Kidney epithelial cell (primary cell): Measurements from ENCODE around the gene MDN1. TPM values are rescaled to one million over a fixed set of nuclear protein-coding genes. Genes with fewer than 3 reads are reported as not detected.

Source experiments
- DNase-seq: peaks from one replicate; pipeline ENCODE4 v3.0.0-alpha.2; 2010; ENCODE audit warnings: low read depth
- H3K27me3 ChIP-seq: 2 replicates; pipeline ENCODE4 v1.6.0; 2011; ENCODE audit warnings: low read length; ENCODE audit not compliant: control insufficient read depth, insufficient read depth
- H3K36me3 ChIP-seq: 2 replicates; pipeline ENCODE4 v1.5.1; 2011; ENCODE audit warnings: low read length; ENCODE audit not compliant: control insufficient read depth, insufficient read depth
- H3K4me3 ChIP-seq: 2 replicates; pipeline ENCODE4 v1.5.1; 2011; ENCODE audit warnings: low read depth, mild to moderate bottlenecking, control low read depth, low read length
- CTCF ChIP-seq: IDR thresholded peaks from 2 replicates; pipeline ENCODE4 v1.5.1; 2011; ENCODE audit warnings: mild to moderate bottlenecking, moderate library complexity, low read length, control low read depth, inconsistent platforms; ENCODE audit not compliant: insufficient read depth, poor library complexity, severe bottlenecking
- total RNA-seq: library from RNA; depleted of rRNA; stranded (reverse); fragments of >200 nt; gene quantifications from 2 replicates; pipeline ENCODE4 v1.2.3, GENCODE V29; 2015

MDN1 gene
- total RNA-seq, 1 donor from 2014 or later: 28.6 TPM

GRCh38 chr6:89803271-89803670 is 16.3 kb downstream of the MDN1 start:
- Histone ChIP-seq H3K4me3 (no peak overlapping the region), H3K27me3 (no peaks in the 10 kb centered on the region), H3K36me3 (no peaks in the 10 kb centered on the region)
- no peak for TF ChIP-seq CTCF
- DNase-seq: no peak

GRCh38 chr6:89799756-89800155 is 19.8 kb downstream of the MDN1 start:
- H3K27me3 ChIP-seq: no peaks in the 10 kb centered on the region
- H3K36me3 ChIP-seq: no peaks in the 10 kb centered on the region
- H3K4me3 ChIP-seq: no peak overlapping the region
- TF ChIP-seq CTCF: no peak
- DNase-seq: no peak

- no peak for TF ChIP-seq CTCF
- H3K36me3 ChIP-seq: no peaks in the 10 kb centered on the region
- DNase-seq: no peak
- no peaks in the 10 kb centered on the region for H3K27me3 ChIP-seq
- H3K4me3 ChIP-seq: no peak overlapping the region
Observed at GRCh38 chr6:89799096-89799495, 20.5 kb downstream of the MDN1 start.

- H3K27me3 ChIP-seq: no peaks in the 10 kb centered on the region
- H3K4me3 ChIP-seq: no peak overlapping the region
- no peaks in the 10 kb centered on the region for H3K36me3 ChIP-seq
- TF ChIP-seq CTCF: no peak
- no peak for DNase-seq
Observed at GRCh38 chr6:89797317-89797716, 22.3 kb downstream of the MDN1 start.

GRCh38 chr6:89794324-89794723 is 25.3 kb downstream of the MDN1 start:
- no peaks in the 10 kb centered on the region for H3K36me3 ChIP-seq

More at GRCh38 chr6:89794324-89794723, 25.3 kb downstream of the MDN1 start:
- H3K27me3 ChIP-seq: no peaks in the 10 kb centered on the region
- H3K4me3 ChIP-seq: no peak overlapping the region
- TF ChIP-seq CTCF: no peak
- no peak for DNase-seq
